HG02884 (cell line): ENCODE data around the gene TCFL5.

Experiments used
- ATAC-seq: cut with Tn5 transposase; IDR thresholded peaks from one replicate; pipeline ENCODE4 v1.9.1; 2021; ENCODE audit warnings: mild to moderate bottlenecking, moderate library complexity; ENCODE audit not compliant: unreplicated experiment

The TCFL5 gene

DNA sequence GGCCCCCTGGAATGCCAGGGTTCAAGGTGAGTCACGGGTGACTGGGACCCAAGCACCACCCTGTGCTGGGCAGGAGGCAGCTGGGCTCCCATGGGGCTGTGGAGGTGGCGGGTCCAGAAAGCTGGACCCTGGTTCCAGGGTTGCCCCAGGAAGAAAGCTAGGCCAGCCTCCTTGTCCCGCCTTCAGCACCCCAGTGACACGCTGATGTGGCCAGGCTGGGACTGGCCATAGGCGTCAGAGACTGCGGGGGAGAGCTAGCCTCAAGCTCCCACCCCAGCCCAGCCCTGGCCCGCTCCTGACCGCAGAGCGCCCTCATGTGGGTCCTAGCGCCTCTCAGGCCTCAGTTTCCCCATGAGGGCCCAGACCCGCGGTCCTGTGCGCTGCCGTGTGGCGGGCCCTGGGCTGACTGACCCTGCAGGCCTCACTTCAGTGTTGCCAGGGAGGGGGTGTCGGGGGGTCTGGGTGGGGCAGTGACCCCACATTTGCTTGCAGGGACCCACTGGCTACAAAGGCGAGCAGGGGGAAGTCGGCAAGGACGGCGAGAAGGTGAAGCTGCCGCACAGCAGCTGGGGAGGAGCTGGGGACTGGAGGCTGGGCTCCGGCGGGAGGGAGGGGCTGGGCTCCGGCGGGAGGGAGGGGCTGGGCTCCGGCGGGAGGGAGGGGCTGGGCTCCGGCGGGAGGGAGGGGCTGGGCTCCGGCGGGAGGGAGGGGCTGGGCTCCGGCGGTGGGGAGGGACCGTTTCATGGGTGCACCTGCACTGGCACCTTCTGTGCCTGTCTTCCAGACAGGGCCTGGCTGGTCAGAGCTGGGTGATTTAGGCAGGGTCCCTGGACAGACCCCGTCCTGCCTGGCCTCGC is 36.9 kb downstream of the TCFL5 start:
- ATAC-seq: no peak

GRCh38 chr20:62823688-62824475 is 37.7 kb downstream of the TCFL5 start:
- ATAC-seq: no peak

DNA sequence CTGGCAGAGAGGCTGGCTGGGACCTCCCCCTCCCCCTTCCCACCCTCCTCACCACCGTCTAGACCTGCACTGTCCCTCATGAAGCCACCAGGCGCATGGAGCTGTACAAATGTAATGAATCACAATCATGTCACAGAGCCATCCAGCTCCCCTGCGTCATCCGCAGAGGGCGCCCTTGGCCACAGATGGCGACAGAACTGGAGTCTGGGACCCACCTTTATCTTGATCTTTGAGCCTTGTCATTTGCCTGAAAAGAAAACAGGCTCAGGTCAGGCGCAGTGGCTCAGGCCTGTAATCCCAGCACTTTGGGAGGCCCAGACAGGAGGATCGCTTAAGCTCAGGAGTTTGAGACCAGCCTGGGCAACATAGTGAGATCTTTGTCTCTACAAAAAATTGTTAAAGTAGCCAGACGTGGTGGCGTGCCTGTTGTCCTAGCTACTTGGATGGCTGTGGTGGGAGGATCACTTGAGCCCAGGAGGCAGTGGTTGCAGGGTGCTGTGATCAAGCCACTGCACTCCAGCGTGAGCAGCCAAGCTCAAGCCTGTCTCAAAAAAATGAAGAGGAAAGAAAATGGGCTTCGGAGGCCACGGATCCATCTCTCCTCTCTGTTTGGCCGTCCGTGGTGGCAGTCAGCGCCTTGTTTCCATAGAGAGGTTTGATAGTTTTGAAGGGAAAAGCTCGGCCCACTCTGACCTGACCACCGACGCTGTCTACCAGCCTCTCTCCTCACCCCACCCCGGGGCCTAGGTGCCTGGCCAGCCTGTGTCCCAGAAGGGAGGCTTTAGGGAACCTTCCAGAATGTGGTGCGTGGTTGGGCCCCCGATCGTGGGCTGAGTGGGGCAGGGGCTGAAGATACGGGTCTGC is 38.6 kb downstream of the TCFL5 start:
- ATAC-seq: no peak

GRCh38 chr20:62822239-62822787 is 39.3 kb downstream of the TCFL5 start:
- ATAC-seq: no peak

DNA sequence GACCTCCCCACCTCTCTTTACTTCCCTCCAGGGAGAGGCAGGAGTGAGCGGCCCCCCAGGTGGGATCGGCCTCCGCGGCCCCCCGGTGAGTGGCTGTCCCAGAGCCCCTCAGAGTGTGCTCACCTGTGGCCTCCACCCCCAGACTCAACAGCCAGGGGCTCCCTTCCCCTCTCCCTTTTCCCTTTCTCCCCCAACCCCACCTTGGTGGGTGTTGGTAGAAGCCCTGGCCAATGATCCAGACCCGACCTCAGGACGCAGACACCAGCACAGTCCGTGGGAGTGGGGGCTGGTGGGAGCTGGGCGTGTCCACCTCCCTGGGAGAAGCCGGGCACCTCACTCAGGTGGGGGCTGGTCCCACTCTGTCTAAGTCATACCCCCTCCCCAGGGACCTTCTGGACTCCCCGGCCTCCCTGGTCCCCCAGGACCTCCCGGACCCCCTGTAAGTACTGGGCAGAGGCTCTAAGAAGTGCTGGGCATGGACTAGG is 39.9 kb downstream of the TCFL5 start:
- no peak for ATAC-seq

- no peak for ATAC-seq
Measured at GRCh38 chr20:62820962-62821725, 40.5 kb downstream of the TCFL5 start.

DNA sequence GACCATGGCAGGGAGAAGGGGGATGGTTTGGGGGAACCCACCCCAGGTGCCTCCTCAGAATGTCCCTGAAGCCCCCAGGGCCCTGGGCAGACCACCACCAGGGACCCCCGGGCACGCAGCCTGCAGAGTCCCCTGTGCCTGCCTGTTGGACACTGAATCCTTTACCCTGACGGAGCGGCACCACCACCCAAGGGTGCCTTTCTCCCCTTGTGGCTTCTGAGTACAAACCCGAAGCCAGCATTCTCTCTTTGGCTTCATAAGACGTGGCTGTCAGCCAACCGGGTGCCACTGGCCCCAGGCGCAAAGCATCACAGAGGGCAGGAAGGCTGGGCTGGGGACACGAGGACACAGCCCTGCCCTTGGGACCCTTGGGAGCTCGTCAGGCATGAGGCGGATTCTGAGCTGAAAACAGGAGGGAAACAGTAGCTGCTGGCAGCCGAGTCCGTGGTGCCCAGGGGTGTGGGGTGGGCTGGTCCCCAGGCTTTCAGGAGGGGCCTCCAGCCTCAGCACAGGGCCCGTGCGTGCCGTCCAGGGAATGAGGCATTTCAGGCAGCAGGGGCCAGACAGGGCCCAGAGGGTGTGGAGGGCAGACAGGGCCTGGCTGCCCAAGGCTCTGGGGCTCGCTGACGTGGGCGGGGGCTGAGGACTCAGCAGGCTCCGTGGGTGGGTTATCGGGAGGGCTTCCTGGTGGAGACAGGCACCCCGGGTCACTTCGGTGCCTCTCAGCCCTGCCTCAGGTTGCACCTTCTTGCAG is 41.2 kb downstream of the TCFL5 start:
- ATAC-seq: no peak

DNA sequence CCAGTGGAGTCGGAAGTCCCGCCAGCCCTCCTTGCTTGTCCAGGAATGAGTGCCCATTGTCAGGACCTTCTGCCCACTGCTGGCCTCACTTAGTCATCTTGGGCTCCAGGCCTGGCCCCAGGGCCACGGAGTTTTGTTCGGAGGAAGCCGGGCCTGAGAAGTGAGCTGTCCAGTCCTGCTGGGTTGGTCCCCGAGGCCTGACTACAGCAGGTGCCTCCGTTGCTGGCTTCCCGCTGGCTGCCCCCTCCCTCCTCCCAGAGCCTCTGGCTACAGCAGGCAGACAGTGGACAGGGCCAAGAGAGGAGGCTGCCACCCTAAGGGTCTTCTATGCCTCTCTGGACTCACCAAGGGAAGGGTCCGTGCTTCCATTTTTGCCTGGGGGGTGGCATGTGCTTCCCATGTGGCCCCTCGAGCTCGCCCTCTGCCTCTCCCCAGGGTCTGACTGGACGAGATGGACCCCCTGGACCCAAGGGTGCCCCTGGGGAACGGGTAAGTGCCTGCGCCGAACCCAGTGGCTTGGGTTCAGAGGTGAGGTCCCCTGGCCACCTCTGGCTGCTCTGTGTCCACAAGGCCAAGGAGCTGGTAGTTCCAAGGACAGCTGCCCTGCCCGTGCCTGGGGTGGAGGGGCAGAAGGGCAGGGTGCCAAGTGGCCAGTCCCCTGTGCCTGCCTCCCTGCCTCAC is 42.0 kb downstream of the TCFL5 start:
- ATAC-seq: no peak

DNA sequence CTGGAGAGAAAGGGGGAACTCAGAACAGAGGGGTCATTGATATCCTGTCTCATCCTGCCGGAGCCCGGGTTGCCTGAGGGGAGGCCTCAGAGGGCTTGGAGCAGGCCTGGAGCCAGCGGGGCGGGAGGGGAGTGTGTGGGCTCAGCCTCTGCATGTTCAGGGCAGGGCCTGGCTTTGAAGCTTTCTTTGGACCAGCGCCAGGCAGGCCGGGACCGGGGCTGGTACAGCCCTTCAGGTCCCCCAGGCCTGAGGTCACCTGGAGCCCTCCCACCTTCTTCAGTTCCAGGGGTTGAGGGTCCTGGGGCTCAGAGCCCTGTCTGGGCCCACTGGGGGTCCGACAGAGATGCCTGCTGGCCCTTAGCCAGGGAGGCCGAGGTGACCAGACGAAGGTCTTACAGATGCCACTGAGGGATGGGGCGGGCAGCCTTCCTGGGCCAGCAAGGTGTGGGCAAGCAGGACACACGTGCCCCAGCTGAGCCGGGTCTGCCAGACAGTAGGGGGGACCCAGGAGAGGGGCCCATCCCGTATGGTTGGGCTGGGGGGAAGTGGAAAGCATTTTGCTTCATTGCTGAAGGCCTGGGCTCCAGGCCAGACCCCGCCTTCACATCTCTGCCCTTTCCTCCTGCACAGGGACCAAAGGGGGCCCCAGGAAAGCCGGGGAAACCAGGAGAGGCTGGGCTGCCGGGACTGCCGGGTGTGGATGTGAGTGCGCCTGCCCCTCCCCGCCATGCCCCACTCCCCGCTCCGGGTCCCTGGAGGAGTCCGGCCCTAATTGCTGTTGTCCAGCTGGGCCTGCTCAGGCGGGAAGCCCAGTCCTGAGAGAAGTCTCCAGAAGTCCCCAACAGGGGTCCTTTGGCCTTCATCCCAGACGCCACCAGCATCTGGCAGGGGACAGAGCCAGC is 42.8 kb downstream of the TCFL5 start:
- no peak for ATAC-seq

- ATAC-seq: no peak
Measured at GRCh38 chr20:62817975-62818591, 43.5 kb downstream of the TCFL5 start.

DNA sequence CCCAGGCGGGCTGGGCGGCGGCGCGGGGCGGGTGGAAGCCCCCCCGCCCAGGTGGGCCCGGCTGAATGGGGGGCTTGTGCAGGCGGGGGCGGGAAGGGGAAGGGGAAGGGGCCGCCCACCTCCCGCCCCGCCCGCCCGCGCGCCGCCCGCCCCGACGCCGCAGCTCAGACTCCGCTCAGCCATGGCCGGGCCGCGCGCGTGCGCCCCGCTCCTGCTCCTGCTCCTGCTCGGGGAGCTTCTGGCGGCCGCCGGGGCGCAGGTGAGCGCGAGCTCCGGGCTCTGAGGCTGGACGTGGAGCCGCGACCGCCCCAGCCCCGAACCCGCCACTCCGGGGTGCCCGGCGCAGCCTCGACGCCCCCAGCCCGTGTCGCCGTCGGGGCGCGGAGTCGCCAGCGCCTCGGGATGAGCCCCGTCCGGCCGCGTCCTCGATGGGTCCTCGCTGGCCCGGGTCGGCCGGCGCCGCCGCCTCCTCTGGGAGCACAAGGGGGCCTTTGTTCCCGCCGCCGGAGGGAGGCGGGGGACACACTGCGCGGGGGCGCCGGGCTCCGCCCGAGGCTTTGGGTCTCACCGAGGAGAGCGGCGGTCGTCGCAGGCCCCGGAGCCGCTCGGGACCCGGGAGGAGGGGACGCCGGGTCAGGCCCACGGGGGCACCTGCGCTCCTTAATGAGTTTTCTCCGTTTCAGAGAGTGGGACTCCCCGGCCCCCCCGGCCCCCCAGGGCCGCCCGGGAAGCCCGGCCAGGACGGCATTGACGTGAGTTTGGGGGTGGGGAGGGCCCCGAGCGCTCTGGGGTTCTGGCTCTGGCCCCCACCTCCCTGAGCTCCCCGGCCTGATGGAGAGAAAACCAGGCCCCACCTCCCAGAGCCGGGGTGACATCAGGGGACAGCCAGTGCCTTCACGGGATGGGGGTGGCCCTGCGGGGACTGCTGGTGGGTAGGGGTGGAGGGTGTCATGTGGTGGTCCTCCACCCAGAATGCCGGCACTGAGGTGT is 44.4 kb downstream of the TCFL5 start, which contains the start of gene COL9A3:
TSS of gene COL9A3 (plus strand) at position 167 of the 990 bp plus-strand sequence. CDS start at position 182, 15 bp downstream.
- no peak for ATAC-seq

- ATAC-seq: no peak
Measured at GRCh38 chr20:62816031-62816883, 45.4 kb downstream of the TCFL5 start.

DNA sequence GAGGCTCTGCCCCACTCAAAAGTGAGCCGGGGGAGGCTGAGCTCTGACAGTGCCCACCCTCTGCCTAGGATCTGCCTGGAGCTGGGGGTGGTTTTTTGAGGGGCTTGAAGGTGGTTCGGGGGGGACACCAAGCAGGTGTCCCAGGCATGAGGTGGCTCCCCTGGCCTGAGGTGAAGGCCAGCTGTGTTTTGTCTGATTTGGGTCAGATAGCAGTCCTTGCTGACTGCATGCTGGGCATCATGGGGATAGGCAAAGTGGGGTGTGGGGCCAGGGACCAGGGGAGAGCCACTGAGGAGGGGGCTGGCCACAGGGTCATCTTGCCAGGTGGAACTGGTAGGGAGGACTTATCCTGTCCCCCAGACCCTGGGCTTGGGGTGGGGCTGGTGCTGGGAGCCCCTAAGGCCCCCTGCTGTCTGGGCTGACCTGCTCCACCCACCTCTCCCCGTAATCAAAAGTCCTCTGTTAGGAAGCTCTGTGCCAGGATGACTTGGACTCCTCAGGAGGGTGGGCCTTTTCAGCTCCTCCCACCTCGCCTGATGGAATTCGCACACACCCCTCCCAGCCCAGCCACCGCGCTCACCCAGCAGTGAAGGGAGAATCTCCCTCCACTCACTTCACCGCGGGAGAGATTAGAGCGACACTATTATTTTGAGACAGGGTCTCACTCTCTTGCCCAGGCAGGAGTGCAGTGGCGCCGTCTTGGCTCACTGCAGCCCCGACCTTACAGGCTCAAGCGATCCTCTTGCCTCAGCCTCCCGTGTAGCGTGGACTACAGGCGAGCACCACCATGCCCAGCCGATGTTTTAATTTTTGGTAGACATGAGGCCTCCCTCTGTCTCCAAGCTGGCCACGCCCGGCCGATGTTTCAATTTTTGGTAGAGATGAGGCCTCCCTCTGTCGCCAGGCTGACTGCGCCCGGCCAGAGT is 46.3 kb downstream of the TCFL5 start:
- no peak for ATAC-seq

- no peak for ATAC-seq
Measured at GRCh38 chr20:62814709-62815065, 46.9 kb downstream of the TCFL5 start.
